RWPE2 (cell line): ENCODE results near the gene FHOD3.
A peak's percentile ranks its signal among the peaks of the same experiment; 100 is the strongest.

Experiments
- ATAC-seq: fragments of 200-7000 bp; cut with Tn5 transposase; 3 replicates; pipeline ENCODE4 v1.9.1; 2021; ENCODE audit warnings: low read depth
- DNase-seq: peaks from one replicate; pipeline ENCODE4 v3.0.0-alpha.2; 2020; ENCODE audit warnings: low spot score
- H3K27ac ChIP-seq: fragments of 450-650 bp; 2 replicates; pipeline ENCODE4 v1.5.1; 2017; ENCODE audit warnings: mild to moderate bottlenecking; ENCODE audit not compliant: poor library complexity, severe bottlenecking
- H3K27me3 ChIP-seq: fragments of 250-450 bp; sonication (Bioruptor Pico); 2 replicates; pipeline ENCODE4 v1.5.1; 2021; ENCODE audit warnings: mild to moderate bottlenecking, moderate library complexity; ENCODE audit not compliant: insufficient read depth, poor library complexity, severe bottlenecking
- H3K36me3 ChIP-seq: fragments of 250-450 bp; sonication (Bioruptor Pico); 2 replicates; pipeline ENCODE4 v1.5.1; 2020; ENCODE audit warnings: low read depth, mild to moderate bottlenecking, moderate library complexity
- H3K4me1 ChIP-seq: fragments of 250-450 bp; sonication (Bioruptor Pico); 2 replicates; pipeline ENCODE4 v1.5.1; 2021; ENCODE audit warnings: mild to moderate bottlenecking, moderate library complexity; ENCODE audit not compliant: insufficient read depth, poor library complexity, severe bottlenecking
- H3K4me3 ChIP-seq: fragments of 250-450 bp; sonication (Bioruptor Pico); 2 replicates; pipeline ENCODE4 v1.5.1; 2021; ENCODE audit warnings: mild to moderate bottlenecking, moderate library complexity; ENCODE audit not compliant: severe bottlenecking
- H3K9me3 ChIP-seq: fragments of 250-450 bp; sonication (Bioruptor Pico); 2 replicates; pipeline ENCODE4 v1.5.1; 2021; ENCODE audit warnings: mild to moderate bottlenecking, moderate library complexity; ENCODE audit not compliant: severe bottlenecking
- CTCF ChIP-seq: fragments of 450-650 bp; IDR thresholded peaks from one replicate; pipeline ENCODE4 v1.5.1; 2017; ENCODE audit warnings: mild to moderate bottlenecking, moderate library complexity; ENCODE audit not compliant: poor library complexity, severe bottlenecking

The FHOD3 gene

GRCh38 chr18:36734596-36734995 is 437.1 kb downstream of the FHOD3 start:
- Histone ChIP-seq H3K4me3 (no peak overlapping the region), H3K9me3 (no peaks in the 10 kb centered on the region), H3K4me1 (no peaks in the 10 kb centered on the region), H3K27me3 (no peaks in the 10 kb centered on the region), H3K27ac (no peak overlapping the region), H3K36me3 (no peaks in the 10 kb centered on the region; the same call in 1 of the 2 replicates)
- no peak for ATAC-seq
- TF ChIP-seq CTCF, result no peak
- DNase-seq, result no peak

- H3K4me1 ChIP-seq, result no peaks in the 10 kb centered on the region
- TF ChIP-seq CTCF, result no peak
- no peaks in the 10 kb centered on the region for H3K9me3 ChIP-seq
- no peak overlapping the region for H3K4me3 ChIP-seq
- no peaks in the 10 kb centered on the region; the same call in 1 of the 2 replicates for H3K36me3 ChIP-seq
- ATAC-seq (no peak), DNase-seq (no peak)
- no peak overlapping the region for H3K27ac ChIP-seq
- H3K27me3 ChIP-seq, result no peaks in the 10 kb centered on the region
Observed at GRCh38 chr18:36735130-36735529, 437.6 kb downstream of the FHOD3 start.

GRCh38 chr18:36736094-36736493 is 438.6 kb downstream of the FHOD3 start:
- no peaks in the 10 kb centered on the region for H3K4me1 ChIP-seq
- H3K36me3 ChIP-seq, result no peaks in the 10 kb centered on the region; the same call in 1 of the 2 replicates
- TF ChIP-seq CTCF, result no peak
- no peak overlapping the region for H3K27ac ChIP-seq
- ATAC-seq (no peak), DNase-seq (no peak)
- H3K9me3 ChIP-seq, result no peaks in the 10 kb centered on the region
- no peak overlapping the region for H3K4me3 ChIP-seq
- no peaks in the 10 kb centered on the region for H3K27me3 ChIP-seq

- ATAC-seq (no peak), DNase-seq (no peak)
- Histone ChIP-seq H3K36me3 (no peaks in the 10 kb centered on the region; the same call in 1 of the 2 replicates), H3K9me3 (no peaks in the 10 kb centered on the region), H3K4me3 (no peak overlapping the region), H3K27me3 (no peaks in the 10 kb centered on the region), H3K27ac (no peak overlapping the region), H3K4me1 (no peaks in the 10 kb centered on the region)
- TF ChIP-seq CTCF, result no peak
Observed at GRCh38 chr18:36737316-36737715, 439.8 kb downstream of the FHOD3 start.

GRCh38 chr18:36744261-36744876 is 446.9 kb downstream of the FHOD3 start:
- no peak for DNase-seq
- Histone ChIP-seq H3K27ac (peak overlapping the region; percentile 36), H3K36me3 (no peaks in the 10 kb centered on the region; the same call in 1 of the 2 replicates), H3K27me3 (no peaks in the 10 kb centered on the region), H3K4me3 (no peak overlapping the region), H3K9me3 (no peaks in the 10 kb centered on the region), H3K4me1 (peaks cover 10% of the 10 kb centered on the region)
- TF ChIP-seq CTCF, result no peak
- ATAC-seq, result no peak
